Measurements from ENCODE around the gene CCDC73.

DNA sequence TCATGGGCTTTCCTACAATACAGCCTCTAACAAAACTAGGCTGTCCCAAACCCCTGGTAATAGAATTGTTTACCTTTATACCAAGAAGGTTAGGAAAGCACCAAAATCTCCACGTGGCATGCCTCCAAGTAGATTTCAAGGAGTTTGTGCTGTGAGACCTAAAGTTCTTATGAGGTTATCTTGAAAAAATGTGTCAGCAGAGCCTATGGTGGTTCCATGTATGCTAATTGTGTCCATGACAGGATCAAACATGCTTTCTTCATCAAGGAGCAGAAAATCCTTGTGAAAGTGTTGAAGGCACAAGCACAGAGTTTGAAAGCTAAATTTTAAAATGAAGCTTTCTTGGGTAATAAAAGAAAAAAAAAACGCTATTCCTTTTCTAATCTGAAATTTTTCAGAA is 36.2 kb downstream of the CCDC73 start:
- TF ChIP-seq, protein P1, sequence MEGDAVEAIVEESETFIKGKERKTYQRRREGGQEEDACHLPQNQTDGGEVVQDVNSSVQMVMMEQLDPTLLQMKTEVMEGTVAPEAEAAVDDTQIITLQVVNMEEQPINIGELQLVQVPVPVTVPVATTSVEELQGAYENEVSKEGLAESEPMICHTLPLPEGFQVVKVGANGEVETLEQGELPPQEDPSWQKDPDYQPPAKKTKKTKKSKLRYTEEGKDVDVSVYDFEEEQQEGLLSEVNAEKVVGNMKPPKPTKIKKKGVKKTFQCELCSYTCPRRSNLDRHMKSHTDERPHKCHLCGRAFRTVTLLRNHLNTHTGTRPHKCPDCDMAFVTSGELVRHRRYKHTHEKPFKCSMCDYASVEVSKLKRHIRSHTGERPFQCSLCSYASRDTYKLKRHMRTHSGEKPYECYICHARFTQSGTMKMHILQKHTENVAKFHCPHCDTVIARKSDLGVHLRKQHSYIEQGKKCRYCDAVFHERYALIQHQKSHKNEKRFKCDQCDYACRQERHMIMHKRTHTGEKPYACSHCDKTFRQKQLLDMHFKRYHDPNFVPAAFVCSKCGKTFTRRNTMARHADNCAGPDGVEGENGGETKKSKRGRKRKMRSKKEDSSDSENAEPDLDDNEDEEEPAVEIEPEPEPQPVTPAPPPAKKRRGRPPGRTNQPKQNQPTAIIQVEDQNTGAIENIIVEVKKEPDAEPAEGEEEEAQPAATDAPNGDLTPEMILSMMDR (optimal IDR thresholded peaks at IDR 0.05 in 1 of 3, IDR thresholded peaks at IDR 0.05 in 1 of 3, conservative IDR thresholded peaks at IDR 0.05 in 1 of 3; ENCODE audit: extremely low read depth in 1 of 3, insufficient read depth in 2 of 3, low read length in 3 of 3): no peak
- TF ChIP-seq EZH2 (IDR thresholded peaks at IDR 0.05; ENCODE audit: low read length): no peak
